DND-41 (cell line): Measurements from ENCODE around the gene POLA1.

Experiments
- CTCF ChIP-seq: IDR thresholded peaks from 2 replicates; pipeline ENCODE4 v1.5.1; 2012; ENCODE audit warnings: borderline replicate concordance, low read length, moderate library complexity, mild to moderate bottlenecking; ENCODE audit not compliant: poor library complexity, severe bottlenecking; ENCODE audit errors: extremely low read depth
- EZH2 ChIP-seq: IDR thresholded peaks from 3 replicates; pipeline ENCODE4 v1.6.1; 2012; ENCODE audit warnings: borderline replicate concordance, low read depth, mild to moderate bottlenecking, moderate library complexity, low read length, inconsistent platforms; ENCODE audit not compliant: severe bottlenecking

GRCh38 chrX:24767557-24767956 is 73.8 kb downstream of the POLA1 start:
- no peak for TF ChIP-seq EZH2
- TF ChIP-seq CTCF = no peak
